HL-60 (cell line): ENCODE results near the gene DUS1L.

Source experiments
- DNase-seq, 2 experiments: peaks; one replicate each; pipeline ENCODE4 v3.0.0-alpha.2; 2010 to 2020; ENCODE audit warnings: low read depth in 1 of 2, low spot score in 1 of 2
- H3K27ac ChIP-seq: fragments of 250-450 bp; sonication (Bioruptor Pico); replicated peaks from 2 replicates; pipeline ENCODE4 v1.5.1; 2020; ENCODE audit warnings: mild to moderate bottlenecking, moderate library complexity
- H3K27me3 ChIP-seq: fragments of 250-450 bp; sonication (Bioruptor Pico); 2 replicates; pipeline ENCODE4 v1.5.1; 2021; ENCODE audit warnings: mild to moderate bottlenecking, moderate library complexity; ENCODE audit not compliant: insufficient read depth, poor library complexity, severe bottlenecking
- H3K4me3 ChIP-seq: replicated peaks from 2 replicates; pipeline ENCODE4 v1.5.1; 2011; ENCODE audit warnings: mild to moderate bottlenecking, control low read depth, low read length; ENCODE audit not compliant: insufficient read depth
- GABPA ChIP-seq: IDR thresholded peaks from 2 replicates; pipeline ENCODE4 v1.6.1; 2012; ENCODE audit warnings: low read depth
- POLR2AphosphoS5 ChIP-seq: IDR thresholded peaks from 2 replicates; pipeline ENCODE4 v1.6.1; 2012; ENCODE audit warnings: low read depth
- SPI1 ChIP-seq: IDR thresholded peaks from 2 replicates; pipeline ENCODE4 v1.6.1; 2012; ENCODE audit warnings: low read depth, mild to moderate bottlenecking, borderline replicate concordance
- TF ChIP-seq, protein P1 (sequence below): IDR thresholded peaks from 2 replicates; pipeline ENCODE4 v1.6.1; 2012; ENCODE audit warnings: low read depth; ENCODE audit not compliant: insufficient replicate concordance
- TF ChIP-seq, protein P2 (sequence below): IDR thresholded peaks from one replicate; pipeline ENCODE4 v1.5.1; 2011; ENCODE audit warnings: low read length, control low read depth, inconsistent platforms; ENCODE audit not compliant: insufficient read depth

The DUS1L gene

DNA sequence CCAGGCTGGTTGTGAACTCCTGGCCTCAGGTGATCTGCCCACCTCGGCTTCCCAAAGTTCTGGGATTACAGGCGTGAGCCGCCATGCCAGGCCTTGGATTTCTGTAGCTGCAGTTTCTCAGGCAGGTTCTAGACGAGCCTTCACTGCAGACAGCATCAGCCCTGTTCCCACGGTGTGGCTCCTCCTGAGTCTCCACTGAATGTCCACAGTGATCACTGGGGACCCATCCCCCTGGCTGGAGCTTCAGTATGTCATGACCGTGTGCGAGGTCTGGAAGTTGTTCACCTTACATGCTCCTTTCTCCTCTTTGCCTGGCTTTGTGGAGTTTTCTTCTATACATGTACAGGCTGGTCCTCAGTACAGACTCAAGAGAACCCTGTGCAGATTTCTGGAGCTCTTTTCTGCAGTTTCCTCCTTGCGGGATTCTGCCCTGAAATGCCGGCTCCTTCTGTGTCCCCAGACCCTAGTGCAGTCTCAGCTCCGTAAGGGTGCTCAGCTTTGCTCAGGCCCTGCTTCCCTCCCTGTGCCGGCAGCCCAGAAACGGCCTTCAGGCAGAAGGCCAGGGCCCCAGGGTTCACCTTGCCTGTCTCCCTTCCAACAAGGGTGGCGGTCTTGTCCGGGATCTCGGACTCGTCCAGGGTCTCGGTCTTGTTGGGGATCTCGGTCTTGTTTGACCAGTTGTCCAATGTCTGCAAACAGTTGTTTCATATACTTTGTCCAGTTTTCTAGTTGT is 46.7 kb upstream of the DUS1L start:
- H3K27me3 ChIP-seq: no peaks in the 10 kb centered on the region
- no peak for TF ChIP-seq GABPA
- TF ChIP-seq, protein P1, sequence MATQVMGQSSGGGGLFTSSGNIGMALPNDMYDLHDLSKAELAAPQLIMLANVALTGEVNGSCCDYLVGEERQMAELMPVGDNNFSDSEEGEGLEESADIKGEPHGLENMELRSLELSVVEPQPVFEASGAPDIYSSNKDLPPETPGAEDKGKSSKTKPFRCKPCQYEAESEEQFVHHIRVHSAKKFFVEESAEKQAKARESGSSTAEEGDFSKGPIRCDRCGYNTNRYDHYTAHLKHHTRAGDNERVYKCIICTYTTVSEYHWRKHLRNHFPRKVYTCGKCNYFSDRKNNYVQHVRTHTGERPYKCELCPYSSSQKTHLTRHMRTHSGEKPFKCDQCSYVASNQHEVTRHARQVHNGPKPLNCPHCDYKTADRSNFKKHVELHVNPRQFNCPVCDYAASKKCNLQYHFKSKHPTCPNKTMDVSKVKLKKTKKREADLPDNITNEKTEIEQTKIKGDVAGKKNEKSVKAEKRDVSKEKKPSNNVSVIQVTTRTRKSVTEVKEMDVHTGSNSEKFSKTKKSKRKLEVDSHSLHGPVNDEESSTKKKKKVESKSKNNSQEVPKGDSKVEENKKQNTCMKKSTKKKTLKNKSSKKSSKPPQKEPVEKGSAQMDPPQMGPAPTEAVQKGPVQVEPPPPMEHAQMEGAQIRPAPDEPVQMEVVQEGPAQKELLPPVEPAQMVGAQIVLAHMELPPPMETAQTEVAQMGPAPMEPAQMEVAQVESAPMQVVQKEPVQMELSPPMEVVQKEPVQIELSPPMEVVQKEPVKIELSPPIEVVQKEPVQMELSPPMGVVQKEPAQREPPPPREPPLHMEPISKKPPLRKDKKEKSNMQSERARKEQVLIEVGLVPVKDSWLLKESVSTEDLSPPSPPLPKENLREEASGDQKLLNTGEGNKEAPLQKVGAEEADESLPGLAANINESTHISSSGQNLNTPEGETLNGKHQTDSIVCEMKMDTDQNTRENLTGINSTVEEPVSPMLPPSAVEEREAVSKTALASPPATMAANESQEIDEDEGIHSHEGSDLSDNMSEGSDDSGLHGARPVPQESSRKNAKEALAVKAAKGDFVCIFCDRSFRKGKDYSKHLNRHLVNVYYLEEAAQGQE: no peak
- TF ChIP-seq SPI1: no peak
- TF ChIP-seq, protein P2, sequence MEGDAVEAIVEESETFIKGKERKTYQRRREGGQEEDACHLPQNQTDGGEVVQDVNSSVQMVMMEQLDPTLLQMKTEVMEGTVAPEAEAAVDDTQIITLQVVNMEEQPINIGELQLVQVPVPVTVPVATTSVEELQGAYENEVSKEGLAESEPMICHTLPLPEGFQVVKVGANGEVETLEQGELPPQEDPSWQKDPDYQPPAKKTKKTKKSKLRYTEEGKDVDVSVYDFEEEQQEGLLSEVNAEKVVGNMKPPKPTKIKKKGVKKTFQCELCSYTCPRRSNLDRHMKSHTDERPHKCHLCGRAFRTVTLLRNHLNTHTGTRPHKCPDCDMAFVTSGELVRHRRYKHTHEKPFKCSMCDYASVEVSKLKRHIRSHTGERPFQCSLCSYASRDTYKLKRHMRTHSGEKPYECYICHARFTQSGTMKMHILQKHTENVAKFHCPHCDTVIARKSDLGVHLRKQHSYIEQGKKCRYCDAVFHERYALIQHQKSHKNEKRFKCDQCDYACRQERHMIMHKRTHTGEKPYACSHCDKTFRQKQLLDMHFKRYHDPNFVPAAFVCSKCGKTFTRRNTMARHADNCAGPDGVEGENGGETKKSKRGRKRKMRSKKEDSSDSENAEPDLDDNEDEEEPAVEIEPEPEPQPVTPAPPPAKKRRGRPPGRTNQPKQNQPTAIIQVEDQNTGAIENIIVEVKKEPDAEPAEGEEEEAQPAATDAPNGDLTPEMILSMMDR: no peak
- TF ChIP-seq POLR2AphosphoS5: no peak
- H3K27ac ChIP-seq: peak overlapping the region; percentile 46; the same call in 1 of the 2 replicates
- no peak for DNase-seq
- no peak overlapping the region for H3K4me3 ChIP-seq

DNA sequence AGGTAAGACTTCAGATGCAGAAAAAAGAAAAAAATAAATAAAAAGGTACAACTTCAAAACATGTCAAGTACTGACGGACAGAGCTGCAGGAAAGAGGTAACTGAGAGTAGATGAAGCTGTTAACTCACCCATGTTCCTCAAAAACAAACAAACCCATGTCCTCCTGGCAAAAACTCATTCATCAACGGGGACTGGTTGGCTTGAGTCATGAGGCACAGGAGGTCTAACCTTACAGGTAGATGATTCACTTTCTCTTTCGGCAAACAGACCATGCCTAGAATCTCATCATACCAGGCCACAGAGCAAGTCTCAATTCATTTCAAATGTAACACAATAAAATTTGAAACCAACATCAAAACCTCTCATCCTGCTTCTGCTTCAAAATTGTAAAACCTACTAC is 44.7 kb upstream of the DUS1L start:
- no peak for DNase-seq
- TF ChIP-seq POLR2AphosphoS5 (no peak), SPI1 (no peak), GABPA (no peak)
- TF ChIP-seq, protein P1: no peak
- TF ChIP-seq, protein P2: no peak
- H3K27me3 ChIP-seq: no peaks in the 10 kb centered on the region
- no peak overlapping the region for H3K4me3 ChIP-seq
- no peak overlapping the region for H3K27ac ChIP-seq

- no peak overlapping the region for H3K4me3 ChIP-seq
- no peak overlapping the region for H3K27ac ChIP-seq
- no peak for DNase-seq
- TF ChIP-seq GABPA (no peak), SPI1 (no peak), POLR2AphosphoS5 (no peak)
- TF ChIP-seq, protein P2: no peak
- TF ChIP-seq, protein P1: no peak
- H3K27me3 ChIP-seq: no peaks in the 10 kb centered on the region
These were observed 43.4 kb upstream of the DUS1L start for GRCh38 chr17:82108961-82109475.
